SK-N-SH (cell line): Measurements from ENCODE around the gene PTPRF. TPM values are rescaled to one million over a fixed set of nuclear protein-coding genes. Genes with fewer than 3 reads are reported as not detected.

Source experiments
- CTCF ChIA-PET: fragments of 300-600, 350-600 bp; formaldehyde crosslinking; extraction: SDS; loops from one replicate; lab custom pipeline; 2021; lab: Yijun Ruan, JAX
- POLR2A ChIA-PET: fragments of 350-600 bp; sonication (Branson Sonifier 250); formaldehyde crosslinking; extraction: SDS; loops from one replicate; lab custom pipeline; 2020; ENCODE audit warnings: antibody characterized with exemption, inconsistent platforms; lab: Yijun Ruan, JAX
- DNase-seq: peaks from one replicate; pipeline ENCODE4 v3.0.0; 2012
- H2AFZ ChIP-seq: fragments of 200-600 bp; sonication (generic); 2 replicates; pipeline ENCODE4 v1.8.1; 2016; ENCODE audit warnings: antibody characterized with exemption, mild to moderate bottlenecking, low read depth
- H3F3A ChIP-seq: fragments of 200-600 bp; sonication (generic); replicated peaks from 2 replicates; pipeline ENCODE3; 2016; ENCODE audit warnings: antibody characterized with exemption, mild to moderate bottlenecking; ENCODE audit not compliant: insufficient read depth
- H3K27ac ChIP-seq, 2 experiments: fragments of 200-500 bp in 1 of 2; fragments of 200-600 bp in 1 of 2; sonication (Bioruptor generic) in 1 of 2; sonication (generic), shearing (Covaris generic) in 1 of 2; 2 replicates each; pipeline versions ENCODE4 v1.5.1 to v1.6.1; 2014 to 2016; ENCODE audit warnings: low read depth in 2 of 2, inconsistent platforms in 1 of 2, low read length in 1 of 2, mild to moderate bottlenecking in 1 of 2, mixed read lengths in 1 of 2
- H3K27me3 ChIP-seq: fragments of 200-600 bp; sonication (generic), shearing (Covaris generic); 2 replicates; pipeline ENCODE4 v1.6.1; 2016; ENCODE audit warnings: mixed run types; ENCODE audit not compliant: insufficient read depth
- H3K36me3 ChIP-seq, 2 experiments: fragments of 200-500 bp in 1 of 2; fragments of 200-600 bp in 1 of 2; sonication (Bioruptor generic) in 1 of 2; sonication (generic) in 1 of 2; replicated peaks in 1 of 2; 2 replicates each; pipeline versions ENCODE3 to v1.5.1; 2014 to 2016; ENCODE audit warnings: low read length in 1 of 2, mild to moderate bottlenecking in 1 of 2; ENCODE audit not compliant: insufficient read depth in 2 of 2, control insufficient read depth in 1 of 2
- H3K4me1 ChIP-seq, 2 experiments: fragments of 200-500 bp in 1 of 2; fragments of 200-600 bp in 1 of 2; sonication (Bioruptor generic) in 1 of 2; sonication (generic), shearing (Covaris generic) in 1 of 2; 2 replicates each; pipeline versions ENCODE4 v1.5.1 to v1.6.1; 2014 to 2016; ENCODE audit warnings: low read depth in 1 of 2, low read length in 1 of 2, mixed run types in 1 of 2; ENCODE audit not compliant: insufficient read depth in 2 of 2, control insufficient read depth in 1 of 2
- H3K4me2 ChIP-seq: fragments of 200-600 bp; sonication (generic), shearing (Covaris generic); 2 replicates; pipeline ENCODE4 v1.6.1; 2017; ENCODE audit warnings: mixed run types
- H3K4me3 ChIP-seq, 2 experiments: fragments of 200-500 bp in 1 of 2; fragments of 200-600 bp in 1 of 2; sonication (Bioruptor generic) in 1 of 2; sonication (generic), shearing (Covaris generic) in 1 of 2; 2 replicates each; pipeline versions ENCODE4 v1.5.1 to v1.8.1; 2014 to 2016; ENCODE audit warnings: low read depth in 2 of 2, inconsistent platforms in 1 of 2, low read length in 1 of 2, mild to moderate bottlenecking in 1 of 2, mixed read lengths in 1 of 2, moderate library complexity in 1 of 2
- H3K79me2 ChIP-seq: fragments of 200-600 bp; sonication (generic); 2 replicates; pipeline ENCODE4 v1.8.1; 2017; ENCODE audit warnings: mild to moderate bottlenecking; ENCODE audit not compliant: insufficient read depth
- H3K9ac ChIP-seq: fragments of 200-600 bp; sonication (generic); 2 replicates; pipeline ENCODE4 v1.6.1; 2017; ENCODE audit warnings: mixed run types
- H3K9me2 ChIP-seq: fragments of 200-600 bp; sonication (generic); 2 replicates; pipeline ENCODE4 v1.6.1; 2017; ENCODE audit warnings: mixed run types
- H3K9me3 ChIP-seq: fragments of 200-600 bp; sonication (generic); 2 replicates; pipeline ENCODE4 v1.6.1; 2017; ENCODE audit warnings: mixed run types, mild to moderate bottlenecking, moderate library complexity
- H4K20me1 ChIP-seq: fragments of 200-600 bp; sonication (generic); 2 replicates; pipeline ENCODE4 v1.6.1; 2017; ENCODE audit warnings: mild to moderate bottlenecking, mixed run types; ENCODE audit not compliant: insufficient read depth
- FOSL2 ChIP-seq: IDR thresholded peaks from 2 replicates; pipeline ENCODE4 v1.4.0; 2012; ENCODE audit warnings: low read depth, mild to moderate bottlenecking, moderate library complexity, borderline replicate concordance
- FOXJ3 ChIP-seq: sonication (generic); formaldehyde crosslinking; IDR thresholded peaks from 2 replicates; pipeline ENCODE4 v1.5.1; 2020; ENCODE audit warnings: mild to moderate bottlenecking, missing genetic modification reagents
- IRF3 ChIP-seq: fragments of 150-350 bp; IDR thresholded peaks from 2 replicates; pipeline ENCODE4 v1.6.1; 2016; ENCODE audit warnings: mild to moderate bottlenecking, low read depth, low read length
- JUND ChIP-seq: IDR thresholded peaks from 2 replicates; pipeline ENCODE4 v1.4.0; 2012
- MXI1 ChIP-seq: IDR thresholded peaks from 2 replicates; pipeline ENCODE4 v1.6.1; 2012; ENCODE audit warnings: mild to moderate bottlenecking, low read depth, low read length, improper control_type of control experiment
- NRF1 ChIP-seq: IDR thresholded peaks from 2 replicates; pipeline ENCODE4 v1.6.1; 2012; ENCODE audit warnings: low read depth, mild to moderate bottlenecking, low read length
- RAD21 ChIP-seq: IDR thresholded peaks from 2 replicates; pipeline ENCODE4 v1.6.1; 2012; ENCODE audit warnings: mild to moderate bottlenecking, low read length
- RXRA ChIP-seq: IDR thresholded peaks from 2 replicates; pipeline ENCODE4 v1.4.0; 2012; ENCODE audit warnings: low read depth, mild to moderate bottlenecking, borderline replicate concordance
- TAF1 ChIP-seq: IDR thresholded peaks from 2 replicates; pipeline ENCODE4 v1.6.1; 2012; ENCODE audit warnings: low read depth, mild to moderate bottlenecking, low read length, moderate library complexity, borderline replicate concordance
- TCF12 ChIP-seq: IDR thresholded peaks from 2 replicates; pipeline ENCODE4 v1.4.0; 2012
- WGBS: methylation state at CpG from one replicate; pipeline ENCODE4 v1.1.6; 2017; ENCODE audit warnings: low lambda C conversion rate; 5-methylcytosine and 5-hydroxymethylcytosine counted together
- polyA plus RNA-seq, 3 experiments: library from polyadenylated mRNA; depleted of rRNA; stranded (reverse); fragments of >200 nt; gene quantifications; 2 replicates each; pipeline ENCODE4 v1.2.3, GENCODE V29; 2012
- TF ChIP-seq, protein P1 (sequence below): IDR thresholded peaks from 2 replicates; pipeline ENCODE4 v1.4.0; 2012; ENCODE audit warnings: low read depth, borderline replicate concordance
- TF ChIP-seq, protein P2 (sequence below): fragments of 150-350 bp; IDR thresholded peaks from 2 replicates; pipeline ENCODE4 v1.6.1; 2017; ENCODE audit warnings: antibody characterized with exemption, low read length, low read depth, borderline replicate concordance
- TF ChIP-seq, protein P3 (sequence below): IDR thresholded peaks from 2 replicates; pipeline ENCODE4 v1.4.0; 2012; ENCODE audit warnings: low read depth, borderline replicate concordance

Gene PTPRF
- polyA plus RNA-seq, 1 of the 3 experiments (the other 2 are of a cell fraction) = 72.7 TPM

- Histone ChIP-seq H2AFZ (no peak overlapping the region), H3K9ac (no peak overlapping the region), H4K20me1 (no peaks in the 10 kb centered on the region), H3K79me2 (no peaks in the 10 kb centered on the region), H3K4me1 (no peaks in the 10 kb centered on the region), H3K9me2 (no peaks in the 10 kb centered on the region), H3K9me3 (no peaks in the 10 kb centered on the region), H3K36me3 (no peaks in the 10 kb centered on the region), H3K4me3 (no peak overlapping the region), H3K27ac (no peak overlapping the region), H3F3A (peaks cover 4% of the 10 kb centered on the region), H3K27me3 (no peaks in the 10 kb centered on the region), H3K4me2 (no peak overlapping the region)
- 89% methylated on average over 5 of the region's 5 CpGs for WGBS
- DNase-seq = no peak
- TF ChIP-seq MXI1 = no peak
- TF ChIP-seq, protein P1, sequence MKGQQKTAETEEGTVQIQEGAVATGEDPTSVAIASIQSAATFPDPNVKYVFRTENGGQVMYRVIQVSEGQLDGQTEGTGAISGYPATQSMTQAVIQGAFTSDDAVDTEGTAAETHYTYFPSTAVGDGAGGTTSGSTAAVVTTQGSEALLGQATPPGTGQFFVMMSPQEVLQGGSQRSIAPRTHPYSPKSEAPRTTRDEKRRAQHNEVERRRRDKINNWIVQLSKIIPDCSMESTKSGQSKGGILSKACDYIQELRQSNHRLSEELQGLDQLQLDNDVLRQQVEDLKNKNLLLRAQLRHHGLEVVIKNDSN = no peak
- no peak for TF ChIP-seq RXRA
- no peak for TF ChIP-seq FOXJ3
- no peak for TF ChIP-seq TAF1
- no peak for TF ChIP-seq JUND
- TF ChIP-seq RAD21 = no peak
- TF ChIP-seq TCF12 = no peak
- TF ChIP-seq, protein P2, sequence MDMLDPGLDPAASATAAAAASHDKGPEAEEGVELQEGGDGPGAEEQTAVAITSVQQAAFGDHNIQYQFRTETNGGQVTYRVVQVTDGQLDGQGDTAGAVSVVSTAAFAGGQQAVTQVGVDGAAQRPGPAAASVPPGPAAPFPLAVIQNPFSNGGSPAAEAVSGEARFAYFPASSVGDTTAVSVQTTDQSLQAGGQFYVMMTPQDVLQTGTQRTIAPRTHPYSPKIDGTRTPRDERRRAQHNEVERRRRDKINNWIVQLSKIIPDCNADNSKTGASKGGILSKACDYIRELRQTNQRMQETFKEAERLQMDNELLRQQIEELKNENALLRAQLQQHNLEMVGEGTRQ = no peak
- TF ChIP-seq IRF3 = no peak
- TF ChIP-seq, protein P3, sequence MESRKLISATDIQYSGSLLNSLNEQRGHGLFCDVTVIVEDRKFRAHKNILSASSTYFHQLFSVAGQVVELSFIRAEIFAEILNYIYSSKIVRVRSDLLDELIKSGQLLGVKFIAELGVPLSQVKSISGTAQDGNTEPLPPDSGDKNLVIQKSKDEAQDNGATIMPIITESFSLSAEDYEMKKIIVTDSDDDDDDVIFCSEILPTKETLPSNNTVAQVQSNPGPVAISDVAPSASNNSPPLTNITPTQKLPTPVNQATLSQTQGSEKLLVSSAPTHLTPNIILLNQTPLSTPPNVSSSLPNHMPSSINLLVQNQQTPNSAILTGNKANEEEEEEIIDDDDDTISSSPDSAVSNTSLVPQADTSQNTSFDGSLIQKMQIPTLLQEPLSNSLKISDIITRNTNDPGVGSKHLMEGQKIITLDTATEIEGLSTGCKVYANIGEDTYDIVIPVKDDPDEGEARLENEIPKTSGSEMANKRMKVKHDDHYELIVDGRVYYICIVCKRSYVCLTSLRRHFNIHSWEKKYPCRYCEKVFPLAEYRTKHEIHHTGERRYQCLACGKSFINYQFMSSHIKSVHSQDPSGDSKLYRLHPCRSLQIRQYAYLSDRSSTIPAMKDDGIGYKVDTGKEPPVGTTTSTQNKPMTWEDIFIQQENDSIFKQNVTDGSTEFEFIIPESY = no peak
- no peak for TF ChIP-seq NRF1
- no peak for TF ChIP-seq FOSL2
- CTCF ChIA-PET = interaction anchor here (0.7 to 1.0 kb wide), 2 partner anchors 10 to 78 kb away, joined by 3 read pairs; no protein-coding TSS in a partner anchor
- POLR2A ChIA-PET = interaction anchor here (1.2 to 2.2 kb wide), 2 partner anchors 14 to 312 kb away, joined by 3 to 10 read pairs; partner anchors contain the start of gene KDM4A
These were observed 105.4 kb downstream of the PTPRF start for GRCh38 chr1:43636006-43636641.
